Lung (tissue), 12 donors: ENCODE data around the gene ABCB8. TPM values are rescaled to one million over a fixed set of nuclear protein-coding genes. Genes with fewer than 3 reads are reported as not detected.

ENCODE experiments used
- ATAC-seq: fragments of 200-7000 bp; cut with Tn5 transposase; one replicate; pipeline ENCODE4 v1.9.1; 2020; ENCODE audit warnings: moderate number of reproducible peaks; ENCODE audit not compliant: insufficient read depth, low FRiP score
- DNase-seq, 3 donors: peaks; one replicate each; pipeline ENCODE4 v3.0.0-alpha.2; 2013 to 2017
- H3K27ac ChIP-seq, 2 donors: one replicate each; pipeline ENCODE4 v1.5.1; 2013; ENCODE audit warnings: mild to moderate bottlenecking in 2 of 2, moderate library complexity in 2 of 2, control low read depth in 1 of 2, inconsistent platforms in 1 of 2, low read depth in 1 of 2, low read length in 1 of 2
- H3K27me3 ChIP-seq, 3 donors: one replicate each; pipeline ENCODE4 v1.5.1; 2013; ENCODE audit warnings: low read length in 2 of 3; ENCODE audit not compliant: control insufficient read depth in 3 of 3, insufficient read depth in 3 of 3
- H3K36me3 ChIP-seq, 4 donors: one replicate each; pipeline ENCODE4 v1.5.1; 2013; ENCODE audit warnings: low read length in 4 of 4, mild to moderate bottlenecking in 1 of 4, moderate library complexity in 1 of 4; ENCODE audit not compliant: control insufficient read depth in 4 of 4, insufficient read depth in 4 of 4
- H3K4me1 ChIP-seq, 5 donors: one replicate each; pipeline ENCODE4 v1.5.1; 2013; ENCODE audit warnings: low read length in 5 of 5, mild to moderate bottlenecking in 2 of 5, moderate library complexity in 1 of 5; ENCODE audit not compliant: control insufficient read depth in 5 of 5, insufficient read depth in 5 of 5
- H3K4me3 ChIP-seq: one replicate; pipeline ENCODE4 v1.5.1; 2013; ENCODE audit warnings: mild to moderate bottlenecking, control low read depth, moderate library complexity
- H3K9ac ChIP-seq, 2 donors: one replicate each; pipeline ENCODE4 v1.5.1; 2013; ENCODE audit warnings: low read length in 2 of 2, control low read depth in 1 of 2; ENCODE audit not compliant: insufficient read depth in 1 of 2
- H3K9me3 ChIP-seq, 4 donors: one replicate each; pipeline ENCODE4 v1.5.1; 2013; ENCODE audit warnings: low read length in 3 of 4, mild to moderate bottlenecking in 1 of 4, moderate library complexity in 1 of 4; ENCODE audit not compliant: control insufficient read depth in 4 of 4, insufficient read depth in 3 of 4
- WGBS, 2 donors: extraction: QIAGEN DNeasy Blood & Tissue Kit; methylation state at CpG; one replicate each; pipeline ENCODE4 v1.1.7; 2013; 5-methylcytosine and 5-hydroxymethylcytosine counted together
- polyA plus RNA-seq, 2 donors: library from polyadenylated mRNA; stranded (reverse); fragments of 200-250 nt; gene quantifications; one replicate each; pipeline ENCODE4 v1.2.1, GENCODE V29; 2013
- total RNA-seq, 2 donors: library from RNA; depleted of rRNA in 1 of 2; stranded (reverse); fragments of >200 nt in 1 of 2; gene quantifications; one replicate each; pipeline ENCODE4 v1.2.1, GENCODE V29; 2014 to 2021
- TF ChIP-seq, protein P1 (sequence below): IDR thresholded peaks from 2 replicates; pipeline ENCODE4 v1.5.1; 2012; ENCODE audit warnings: mild to moderate bottlenecking; ENCODE audit errors: control extremely low read depth, extremely low read depth
- donor health status: control.
- donor health status: control.
- donor health status: Bipolar disorder and iron deficiency.
- donor health status: healthy.
- donor health status: DM: yes; HTN: yes; CAD: no.

Gene ABCB8
- total and polyA plus RNA-seq, 4 donors: 21.8 to 61.5 (median 28.8) TPM

DNA sequence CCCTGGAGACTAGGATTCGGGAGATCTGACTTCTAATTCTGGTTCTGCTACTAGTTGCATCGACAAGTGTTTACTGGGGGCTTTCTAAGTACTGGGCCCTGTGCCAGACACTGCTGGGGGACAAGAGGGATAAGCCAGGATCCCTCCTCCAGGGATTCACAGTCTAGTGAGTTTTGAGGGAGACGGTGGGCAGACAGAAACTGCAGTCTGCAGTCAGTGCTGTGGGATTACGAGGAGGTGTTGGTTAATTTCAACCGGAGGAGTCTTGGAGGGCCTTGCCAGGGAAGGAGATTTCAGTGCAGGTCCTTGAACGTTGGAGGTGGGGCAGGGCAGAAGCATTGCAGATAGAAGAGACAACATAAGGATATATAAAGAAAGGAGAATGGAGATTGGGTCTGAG, 46.6 kb upstream of the ABCB8 start:
- H3K27me3 ChIP-seq: peaks cover 3 to 25% (median 6%) of the 10 kb centered on the region in 3 donors
- no peak overlapping the region for H3K4me3 ChIP-seq
- WGBS, 2 donors: 61 to 69% methylated on average over 6 of the region's 6 CpGs
- DNase-seq: no peak
- H3K9me3 ChIP-seq: peaks cover 0 to 3% (median 0%) of the 10 kb centered on the region in 4 donors
- H3K4me1 ChIP-seq: peaks cover 0 to 31% (median 8%) of the 10 kb centered on the region in 5 donors
- no peak for ATAC-seq
- H3K27ac ChIP-seq: no peak overlapping the region
- H3K36me3 ChIP-seq: no peaks in the 10 kb centered on the region
- TF ChIP-seq, protein P1, sequence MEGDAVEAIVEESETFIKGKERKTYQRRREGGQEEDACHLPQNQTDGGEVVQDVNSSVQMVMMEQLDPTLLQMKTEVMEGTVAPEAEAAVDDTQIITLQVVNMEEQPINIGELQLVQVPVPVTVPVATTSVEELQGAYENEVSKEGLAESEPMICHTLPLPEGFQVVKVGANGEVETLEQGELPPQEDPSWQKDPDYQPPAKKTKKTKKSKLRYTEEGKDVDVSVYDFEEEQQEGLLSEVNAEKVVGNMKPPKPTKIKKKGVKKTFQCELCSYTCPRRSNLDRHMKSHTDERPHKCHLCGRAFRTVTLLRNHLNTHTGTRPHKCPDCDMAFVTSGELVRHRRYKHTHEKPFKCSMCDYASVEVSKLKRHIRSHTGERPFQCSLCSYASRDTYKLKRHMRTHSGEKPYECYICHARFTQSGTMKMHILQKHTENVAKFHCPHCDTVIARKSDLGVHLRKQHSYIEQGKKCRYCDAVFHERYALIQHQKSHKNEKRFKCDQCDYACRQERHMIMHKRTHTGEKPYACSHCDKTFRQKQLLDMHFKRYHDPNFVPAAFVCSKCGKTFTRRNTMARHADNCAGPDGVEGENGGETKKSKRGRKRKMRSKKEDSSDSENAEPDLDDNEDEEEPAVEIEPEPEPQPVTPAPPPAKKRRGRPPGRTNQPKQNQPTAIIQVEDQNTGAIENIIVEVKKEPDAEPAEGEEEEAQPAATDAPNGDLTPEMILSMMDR: no peak
- H3K9ac ChIP-seq: no peak overlapping the region

DNA sequence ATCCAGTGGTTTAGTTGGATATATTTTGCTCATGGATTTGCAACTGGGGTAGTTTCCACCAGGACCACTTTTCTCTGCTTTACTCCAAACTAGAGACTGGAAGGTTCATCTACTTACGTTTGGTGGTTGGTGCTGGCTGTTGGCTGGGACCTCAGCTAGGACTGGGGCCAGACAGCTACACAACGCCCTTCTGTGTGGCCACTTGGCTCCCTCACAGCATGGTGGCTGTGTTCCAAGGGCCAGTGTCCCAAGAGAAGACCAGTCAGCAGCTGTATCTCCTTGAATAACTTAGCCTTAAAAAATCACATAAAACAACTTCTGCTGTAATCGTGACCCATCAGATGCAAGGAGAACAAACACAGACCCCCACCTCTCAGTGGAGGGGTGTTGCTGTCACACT, 45.9 kb upstream of the ABCB8 start:
- H3K27me3 ChIP-seq: peaks cover under 1 to 18% (median 6%) of the 10 kb centered on the region in 3 donors
- 39 to 44% methylated on average over 3 of the region's 3 CpGs for WGBS, 2 donors
- H3K9me3 ChIP-seq: no peaks in the 10 kb centered on the region
- TF ChIP-seq, protein P1: no peak
- no peak overlapping the region for H3K4me3 ChIP-seq
- peaks cover 0 to 24% (median 3%) of the 10 kb centered on the region in 5 donors for H3K4me1 ChIP-seq
- no peak overlapping the region for H3K27ac ChIP-seq
- ATAC-seq (no peak), DNase-seq (peak in 2 of 3 donors; percentile 51 to 55)
- no peak overlapping the region for H3K9ac ChIP-seq
- no peaks in the 10 kb centered on the region for H3K36me3 ChIP-seq

DNA sequence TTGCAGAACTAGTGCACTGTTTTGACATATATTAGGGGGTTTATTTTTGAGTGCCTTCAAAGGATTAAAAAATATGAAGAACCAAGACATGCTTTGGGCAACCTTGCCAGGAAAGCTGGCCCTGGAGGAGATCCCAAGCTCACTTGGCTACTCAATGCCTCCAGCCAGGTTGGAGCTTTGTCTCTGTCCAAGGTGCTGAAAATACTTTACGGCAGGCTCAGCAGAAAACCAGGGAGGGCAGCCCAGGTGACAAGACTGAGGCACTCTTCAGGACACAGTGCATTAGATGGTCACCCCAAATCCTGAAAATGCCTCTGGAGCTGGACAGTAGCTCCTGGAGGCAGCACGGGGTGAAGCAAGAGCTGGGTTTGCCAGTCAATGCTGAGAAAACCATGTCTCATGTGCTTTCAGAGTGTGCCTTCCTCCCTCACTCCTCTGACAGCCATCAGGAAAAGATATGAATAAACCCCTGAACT, 44.3 kb upstream of the ABCB8 start:
- no peaks in the 10 kb centered on the region for H3K9me3 ChIP-seq
- WGBS, 2 donors: 2 to 6% methylated on average over 2 of the region's 2 CpGs
- no peak overlapping the region for H3K9ac ChIP-seq
- no peak for ATAC-seq
- no peak overlapping the region for H3K4me3 ChIP-seq
- no peak overlapping the region for H3K27ac ChIP-seq
- H3K36me3 ChIP-seq: no peaks in the 10 kb centered on the region
- TF ChIP-seq, protein P1: no peak
- peak in 2 of 3 donors; percentile 72 to 76 for DNase-seq
- peaks cover 0 to 25% (median 7%) of the 10 kb centered on the region in 5 donors for H3K4me1 ChIP-seq
- H3K27me3 ChIP-seq: peaks cover 0 to 22% (median 6%) of the 10 kb centered on the region in 3 donors

DNA sequence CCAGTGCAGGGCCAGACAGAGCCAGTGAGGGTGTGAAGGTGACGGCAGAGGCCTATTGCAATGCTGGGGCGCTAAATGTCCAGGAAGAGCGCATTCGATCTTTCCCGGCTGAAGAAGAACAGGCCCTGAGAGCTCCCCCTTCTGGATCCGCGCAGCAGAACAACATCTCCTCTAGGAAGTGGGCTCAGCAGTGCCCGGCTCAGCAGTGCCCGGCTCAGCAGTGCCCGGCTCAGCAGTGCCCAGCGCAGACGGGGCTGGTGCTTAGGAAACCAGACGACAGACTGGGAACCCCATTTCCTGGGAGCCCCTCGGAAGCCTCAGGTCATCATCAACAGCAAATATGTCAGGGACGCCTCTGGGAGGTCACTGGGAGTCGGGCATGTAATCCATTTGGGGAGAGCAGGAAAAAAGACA, 42.1 kb upstream of the ABCB8 start:
- ATAC-seq: peak; percentile 65
- peaks cover 0 to 16% (median 3%) of the 10 kb centered on the region in 3 donors for H3K27me3 ChIP-seq
- no peaks in the 10 kb centered on the region for H3K36me3 ChIP-seq
- H3K4me3 ChIP-seq: no peak overlapping the region
- peaks cover 0 to 8% (median 0%) of the 10 kb centered on the region in 4 donors for H3K9me3 ChIP-seq
- TF ChIP-seq, protein P1: peak; percentile 41
- no peak overlapping the region for H3K9ac ChIP-seq
- DNase-seq: peak; percentile 65 to 68 (median 65)
- 9 to 11% methylated on average over 16 of the region's 16 CpGs for WGBS, 2 donors
- no peak overlapping the region for H3K27ac ChIP-seq
- H3K4me1 ChIP-seq: peaks cover 0 to 18% (median 10%) of the 10 kb centered on the region in 5 donors
